ENCODE measurements around the gene SDK2. TPM values are rescaled to one million over a fixed set of nuclear protein-coding genes. Genes with fewer than 3 reads are reported as not detected.

Gene SDK2
- polyA plus RNA-seq, 1 of the 3 experiments (the other 2 are of a cell fraction): 0.02 TPM

DNA sequence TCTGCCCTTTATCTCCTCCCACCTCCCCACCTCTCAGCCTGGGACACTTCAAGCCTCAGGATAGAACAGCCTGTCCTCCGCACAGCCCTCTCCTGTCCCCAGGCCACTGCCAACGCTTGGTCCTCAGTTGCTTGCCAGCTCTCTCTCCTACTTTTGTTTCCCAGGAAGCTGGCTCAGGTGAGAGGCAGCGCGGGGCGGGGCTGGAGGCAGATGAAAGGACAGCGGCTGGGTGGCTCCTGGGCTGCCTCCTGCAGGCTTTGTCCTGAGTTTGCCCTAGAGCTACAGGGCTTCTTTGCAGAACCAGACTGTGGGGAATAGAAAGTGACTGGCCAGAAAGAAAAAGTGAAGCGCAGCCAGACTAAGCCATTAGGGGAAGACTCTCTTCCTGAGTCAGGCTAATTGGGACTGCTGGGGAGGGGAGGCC, 284.2 kb downstream of the SDK2 start:
- no peaks in the 10 kb centered on the region for H3K9me2 ChIP-seq
- DNase-seq: peak; percentile 63
- TF ChIP-seq NFIC (IDR thresholded peaks at IDR 0.05; ENCODE audit: borderline replicate concordance) (no peak), RXRA (IDR thresholded peaks at IDR 0.05; ENCODE audit: borderline replicate concordance, low read depth) (no peak), EP300 (IDR thresholded peaks at IDR 0.05; ENCODE audit: borderline replicate concordance in 1 of 2, low read depth in 1 of 2, low read length in 1 of 2) (no peak), FOXM1 (IDR thresholded peaks at IDR 0.05; ENCODE audit: low read depth) (no peak), YY1 (IDR thresholded peaks at IDR 0.05; ENCODE audit: low read depth) (no peak), RCOR1 (IDR thresholded peaks at IDR 0.05; ENCODE audit: low read length) (no peak), FOXJ3 (CRISPR knock-in tag; IDR thresholded peaks at IDR 0.05) (no peak), GABPA (IDR thresholded peaks at IDR 0.05; ENCODE audit: low read depth) (no peak), TCF12 (IDR thresholded peaks at IDR 0.05) (no peak), POLR2AphosphoS5 (IDR thresholded peaks at IDR 0.05; ENCODE audit: low read depth, low read length) (no peak), RAD21 (IDR thresholded peaks at IDR 0.05; ENCODE audit: low read length) (no peak), EZH2phosphoT487 (IDR thresholded peaks at IDR 0.05; ENCODE audit: borderline replicate concordance, low read depth) (no peak), TEAD4 (IDR thresholded peaks at IDR 0.05; ENCODE audit: borderline replicate concordance, insufficient read depth) (no peak)
- TF ChIP-seq, protein P1, sequence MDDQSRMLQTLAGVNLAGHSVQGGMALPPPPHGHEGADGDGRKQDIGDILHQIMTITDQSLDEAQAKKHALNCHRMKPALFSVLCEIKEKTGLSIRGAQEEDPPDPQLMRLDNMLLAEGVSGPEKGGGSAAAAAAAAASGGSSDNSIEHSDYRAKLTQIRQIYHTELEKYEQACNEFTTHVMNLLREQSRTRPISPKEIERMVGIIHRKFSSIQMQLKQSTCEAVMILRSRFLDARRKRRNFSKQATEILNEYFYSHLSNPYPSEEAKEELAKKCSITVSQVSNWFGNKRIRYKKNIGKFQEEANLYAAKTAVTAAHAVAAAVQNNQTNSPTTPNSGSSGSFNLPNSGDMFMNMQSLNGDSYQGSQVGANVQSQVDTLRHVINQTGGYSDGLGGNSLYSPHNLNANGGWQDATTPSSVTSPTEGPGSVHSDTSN (IDR thresholded peaks at IDR 0.05): no peak
- TF ChIP-seq, protein P2, sequence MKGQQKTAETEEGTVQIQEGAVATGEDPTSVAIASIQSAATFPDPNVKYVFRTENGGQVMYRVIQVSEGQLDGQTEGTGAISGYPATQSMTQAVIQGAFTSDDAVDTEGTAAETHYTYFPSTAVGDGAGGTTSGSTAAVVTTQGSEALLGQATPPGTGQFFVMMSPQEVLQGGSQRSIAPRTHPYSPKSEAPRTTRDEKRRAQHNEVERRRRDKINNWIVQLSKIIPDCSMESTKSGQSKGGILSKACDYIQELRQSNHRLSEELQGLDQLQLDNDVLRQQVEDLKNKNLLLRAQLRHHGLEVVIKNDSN (IDR thresholded peaks at IDR 0.05; ENCODE audit: borderline replicate concordance, low read depth): no peak
- TF ChIP-seq, protein P3, sequence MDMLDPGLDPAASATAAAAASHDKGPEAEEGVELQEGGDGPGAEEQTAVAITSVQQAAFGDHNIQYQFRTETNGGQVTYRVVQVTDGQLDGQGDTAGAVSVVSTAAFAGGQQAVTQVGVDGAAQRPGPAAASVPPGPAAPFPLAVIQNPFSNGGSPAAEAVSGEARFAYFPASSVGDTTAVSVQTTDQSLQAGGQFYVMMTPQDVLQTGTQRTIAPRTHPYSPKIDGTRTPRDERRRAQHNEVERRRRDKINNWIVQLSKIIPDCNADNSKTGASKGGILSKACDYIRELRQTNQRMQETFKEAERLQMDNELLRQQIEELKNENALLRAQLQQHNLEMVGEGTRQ (IDR thresholded peaks at IDR 0.05; ENCODE audit: borderline replicate concordance, low read depth, low read length): no peak
- TF ChIP-seq, protein P4, sequence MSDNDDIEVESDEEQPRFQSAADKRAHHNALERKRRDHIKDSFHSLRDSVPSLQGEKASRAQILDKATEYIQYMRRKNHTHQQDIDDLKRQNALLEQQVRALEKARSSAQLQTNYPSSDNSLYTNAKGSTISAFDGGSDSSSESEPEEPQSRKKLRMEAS (IDR thresholded peaks at IDR 0.05; ENCODE audit: low read depth): no peak
- TF ChIP-seq, protein P5, sequence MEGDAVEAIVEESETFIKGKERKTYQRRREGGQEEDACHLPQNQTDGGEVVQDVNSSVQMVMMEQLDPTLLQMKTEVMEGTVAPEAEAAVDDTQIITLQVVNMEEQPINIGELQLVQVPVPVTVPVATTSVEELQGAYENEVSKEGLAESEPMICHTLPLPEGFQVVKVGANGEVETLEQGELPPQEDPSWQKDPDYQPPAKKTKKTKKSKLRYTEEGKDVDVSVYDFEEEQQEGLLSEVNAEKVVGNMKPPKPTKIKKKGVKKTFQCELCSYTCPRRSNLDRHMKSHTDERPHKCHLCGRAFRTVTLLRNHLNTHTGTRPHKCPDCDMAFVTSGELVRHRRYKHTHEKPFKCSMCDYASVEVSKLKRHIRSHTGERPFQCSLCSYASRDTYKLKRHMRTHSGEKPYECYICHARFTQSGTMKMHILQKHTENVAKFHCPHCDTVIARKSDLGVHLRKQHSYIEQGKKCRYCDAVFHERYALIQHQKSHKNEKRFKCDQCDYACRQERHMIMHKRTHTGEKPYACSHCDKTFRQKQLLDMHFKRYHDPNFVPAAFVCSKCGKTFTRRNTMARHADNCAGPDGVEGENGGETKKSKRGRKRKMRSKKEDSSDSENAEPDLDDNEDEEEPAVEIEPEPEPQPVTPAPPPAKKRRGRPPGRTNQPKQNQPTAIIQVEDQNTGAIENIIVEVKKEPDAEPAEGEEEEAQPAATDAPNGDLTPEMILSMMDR (IDR thresholded peaks at IDR 0.05): no peak
- no peaks in the 10 kb centered on the region for H3K9me3 ChIP-seq
- H3K27ac ChIP-seq (ENCODE audit: low read depth in 2 of 2, low read length in 1 of 2): no peak overlapping the region
- ChIA-PET POLR2A (interaction anchor here (0.5 to 1.7 kb wide), 3 partner anchors 17 to 76 kb away, joined by 3 to 6 read pairs (median 3); no protein-coding TSS in a partner anchor), CTCF (interaction anchor here (1.0 to 9.0 kb wide), 8 partner anchors 10 to 105 kb away, joined by 3 to 84 read pairs (median 7); partner anchors contain the start of gene CDC42EP4)
- H3K4me2 ChIP-seq: no peak overlapping the region
- WGBS (ENCODE audit: low lambda C conversion rate): 88% methylated on average over 7 of the region's 7 CpGs
- H3F3A ChIP-seq (replicated peaks; ENCODE audit: insufficient read depth): no peaks in the 10 kb centered on the region
- H2AFZ ChIP-seq (ENCODE audit: low read depth): no peak overlapping the region
- H3K9ac ChIP-seq: no peak overlapping the region
- H3K4me1 ChIP-seq (ENCODE audit: control insufficient read depth in 1 of 2, insufficient read depth in 2 of 2, low read depth in 1 of 2, low read length in 1 of 2): peaks cover 0 to 59% of the 10 kb centered on the region in 2 experiments; a peak in 1 of 4 replicates
- no peaks in the 10 kb centered on the region for H3K36me3 ChIP-seq (replicated peaks in 1 of 2; ENCODE audit: control insufficient read depth in 1 of 2, insufficient read depth in 2 of 2, low read length in 1 of 2)
- H3K79me2 ChIP-seq (ENCODE audit: insufficient read depth): no peaks in the 10 kb centered on the region
- H4K20me1 ChIP-seq (ENCODE audit: insufficient read depth): no peaks in the 10 kb centered on the region
- 0 out of 2 replicates have a peak, but pooled peaks cover 7% of the 10 kb centered on the region for H3K27me3 ChIP-seq (ENCODE audit: insufficient read depth)
- H3K4me3 ChIP-seq (ENCODE audit: low read depth in 2 of 2, low read length in 1 of 2): no peak overlapping the region
